SW 1271 (cell line): Measurements from ENCODE around the gene RAD54L.
"Not testable (repeated sequence)": the region's sequence is repeated elsewhere in the genome, so short reads cannot be mapped to it uniquely, and the experiment has no call there.

Source experiments
- DNase-seq, 2 experiments: peaks; one replicate each; lab custom pipeline; 2025; lab: John Stamatoyannopoulos, UW

RAD54L gene

GRCh38 chr1:46319960-46320914 is 72.7 kb downstream of the RAD54L start:
- DNase-seq = not testable (repeated sequence)

GRCh38 chr1:46322191-46322590 is 74.6 kb downstream of the RAD54L start:
- DNase-seq = not testable (repeated sequence)

GRCh38 chr1:46325285-46326076 is 77.9 kb downstream of the RAD54L start:
- not testable (repeated sequence) for DNase-seq
